Cerebellar nuclear complex (tissue), 1 donor: ENCODE data around the gene TECTA.
"Not testable (repeated sequence)": the region's sequence is repeated elsewhere in the genome, so short reads cannot be mapped to it uniquely, and the experiment has no call there.

Experiments
- DNase-seq, 2 experiments: peaks; one replicate each; lab custom pipeline; 2025; lab: John Stamatoyannopoulos, UW

Gene TECTA

GRCh38 chr11:121177629-121178028 lies 76.6 kb downstream of the TECTA start:
- DNase-seq = not testable (repeated sequence)

GRCh38 chr11:121179306-121179705 lies 78.3 kb downstream of the TECTA start:
- DNase-seq = no peak

- DNase-seq = no peak
These were observed 79.1 kb downstream of the TECTA start for GRCh38 chr11:121180183-121180582.

GRCh38 chr11:121188776-121189175 lies 87.7 kb downstream of the TECTA start:
- DNase-seq = no peak

- DNase-seq = no peak
These were observed 90.8 kb downstream of the TECTA start for GRCh38 chr11:121191818-121192217.

GRCh38 chr11:121194731-121195596 lies 93.9 kb downstream of the TECTA start:
- DNase-seq = peak in 1 of 2 experiments; percentile 6

- DNase-seq = no peak
These were observed 97.4 kb downstream of the TECTA start for GRCh38 chr11:121198491-121198890.

GRCh38 chr11:121199516-121199915 lies 98.5 kb downstream of the TECTA start:
- no peak for DNase-seq

- no peak for DNase-seq
These were observed 105.8 kb downstream of the TECTA start for GRCh38 chr11:121206810-121207209.

- DNase-seq = no peak
These were observed 106.6 kb downstream of the TECTA start for GRCh38 chr11:121207485-121208115.

- no peak for DNase-seq
These were observed 109.5 kb downstream of the TECTA start for GRCh38 chr11:121210445-121211080.

GRCh38 chr11:121211626-121212025 lies 110.6 kb downstream of the TECTA start:
- DNase-seq = no peak

GRCh38 chr11:121212536-121213361 lies 111.7 kb downstream of the TECTA start:
- DNase-seq = no peak

GRCh38 chr11:121213362-121213893 lies 112.4 kb downstream of the TECTA start:
- no peak for DNase-seq

- DNase-seq = no peak
These were observed 113.8 kb downstream of the TECTA start for GRCh38 chr11:121214861-121215260.

GRCh38 chr11:121221496-121222200 lies 120.6 kb downstream of the TECTA start:
- no peak for DNase-seq

- DNase-seq = no peak
These were observed 122.1 kb downstream of the TECTA start for GRCh38 chr11:121223161-121223560.

GRCh38 chr11:121225382-121225781 lies 124.3 kb downstream of the TECTA start:
- no peak for DNase-seq

- DNase-seq = no peak
These were observed 125.6 kb downstream of the TECTA start for GRCh38 chr11:121226415-121227263.

GRCh38 chr11:121228851-121229250 lies 127.8 kb downstream of the TECTA start:
- no peak for DNase-seq
